ENCODE data around the gene GABARAP. TPM values are rescaled to one million over a fixed set of nuclear protein-coding genes. Genes with fewer than 3 reads are reported as not detected.

Gene GABARAP
- total and polyA plus RNA-seq, 2 experiments from 2014 or later: 517 to 772 TPM

- Histone ChIP-seq H3K27me3 (no peaks in the 10 kb centered on the region), H3K36me3 (peaks cover 15% of the 10 kb centered on the region), H3K4me1 (ENCODE audit: low read depth) (peaks cover 28% of the 10 kb centered on the region), H3K27ac (no peak overlapping the region), H3K4me3 (no peak overlapping the region), H3K9me3 (ENCODE audit: low read depth) (no peaks in the 10 kb centered on the region)
- TF ChIP-seq CTCF (IDR thresholded peaks at IDR 0.05; ENCODE audit: low read depth, low read length): no peak
- peak in 1 of 2 donors; percentile 75 for DNase-seq (ENCODE audit: low read depth in 1 of 2, low spot score in 1 of 2)
These were observed 34.9 kb downstream of the GABARAP start for GRCh38 chr17:7207120-7208001.

DNA sequence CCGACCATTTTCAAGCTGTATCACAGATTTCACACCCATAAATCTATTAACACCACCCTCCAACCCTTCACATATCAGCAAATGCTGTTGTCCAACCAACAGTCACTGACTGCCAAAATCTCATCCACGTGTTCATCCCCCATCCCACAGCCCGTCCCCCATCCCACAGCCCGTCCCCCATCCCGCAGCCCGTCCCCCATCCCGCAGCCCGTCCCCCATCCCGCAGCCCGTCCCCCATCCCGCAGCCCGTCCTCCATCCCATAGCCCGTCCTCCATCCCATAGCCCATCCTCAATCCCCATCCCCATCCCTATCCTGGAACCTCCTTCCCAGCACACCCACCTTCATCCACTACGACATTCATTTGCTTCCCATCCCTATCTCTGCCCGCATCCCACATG is 36.7 kb downstream of the GABARAP start:
- Histone ChIP-seq H3K4me1 (ENCODE audit: low read depth) (peaks cover 18% of the 10 kb centered on the region), H3K36me3 (peaks cover 27% of the 10 kb centered on the region), H3K27me3 (no peaks in the 10 kb centered on the region), H3K27ac (peak overlapping the region; percentile 57), H3K9me3 (ENCODE audit: low read depth) (no peaks in the 10 kb centered on the region), H3K4me3 (peak overlapping the region; percentile 27)
- no peak for DNase-seq (ENCODE audit: low read depth in 1 of 2, low spot score in 1 of 2)
- no peak for TF ChIP-seq CTCF (IDR thresholded peaks at IDR 0.05; ENCODE audit: low read depth, low read length)

DNA sequence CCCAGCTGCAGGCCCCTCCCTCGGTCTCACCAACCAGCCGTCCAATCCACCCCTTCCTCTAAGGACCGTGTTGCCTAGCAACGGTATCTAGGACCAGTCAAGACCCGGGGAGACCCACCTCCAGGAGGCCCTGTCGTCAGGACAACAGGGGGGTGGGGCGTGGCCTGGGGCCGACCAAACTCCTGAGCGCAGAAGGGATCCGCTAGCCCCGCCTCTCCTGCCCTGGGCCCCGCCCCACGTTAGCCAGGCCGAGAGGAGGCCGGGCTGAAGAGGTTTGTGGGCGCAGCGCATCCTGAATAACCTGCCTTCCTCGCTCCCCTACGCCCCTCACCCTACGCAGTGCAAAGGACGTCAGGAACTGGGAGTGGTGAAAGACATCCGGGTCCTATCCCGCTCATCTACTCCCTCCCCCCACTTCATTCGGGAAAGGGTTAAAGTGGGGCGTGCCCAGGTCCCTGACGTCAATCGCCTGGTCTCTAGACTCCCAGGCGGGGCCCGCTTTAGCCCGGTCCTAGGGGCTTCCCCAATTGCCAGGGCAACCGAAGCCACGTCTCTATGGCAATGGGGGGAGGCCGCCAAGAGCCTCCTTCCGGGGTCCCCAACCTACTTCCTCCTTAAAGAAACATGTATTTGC is 37.3 kb downstream of the GABARAP start:
- Histone ChIP-seq H3K9me3 (ENCODE audit: low read depth) (no peaks in the 10 kb centered on the region), H3K27me3 (no peaks in the 10 kb centered on the region), H3K4me1 (ENCODE audit: low read depth) (peaks cover 18% of the 10 kb centered on the region), H3K27ac (peak overlapping the region; percentile 57), H3K36me3 (peaks cover 27% of the 10 kb centered on the region), H3K4me3 (peak overlapping the region; percentile 27)
- DNase-seq (ENCODE audit: low read depth in 1 of 2, low spot score in 1 of 2): peak; percentile 90 to 96
- no peak for TF ChIP-seq CTCF (IDR thresholded peaks at IDR 0.05; ENCODE audit: low read depth, low read length)

- no peak for DNase-seq (ENCODE audit: low read depth in 1 of 2, low spot score in 1 of 2)
- Histone ChIP-seq H3K36me3 (peaks cover 27% of the 10 kb centered on the region), H3K4me1 (ENCODE audit: low read depth) (peaks cover 18% of the 10 kb centered on the region), H3K4me3 (peak overlapping the region; percentile 27), H3K27ac (no peak overlapping the region), H3K9me3 (ENCODE audit: low read depth) (no peaks in the 10 kb centered on the region), H3K27me3 (no peaks in the 10 kb centered on the region)
- TF ChIP-seq CTCF (IDR thresholded peaks at IDR 0.05; ENCODE audit: low read depth, low read length): no peak
These were observed 37.9 kb downstream of the GABARAP start for GRCh38 chr17:7204336-7204735.

- Histone ChIP-seq H3K4me3 (no peak overlapping the region), H3K36me3 (peaks cover 27% of the 10 kb centered on the region), H3K4me1 (ENCODE audit: low read depth) (peaks cover 11% of the 10 kb centered on the region), H3K27ac (no peak overlapping the region), H3K9me3 (ENCODE audit: low read depth) (no peaks in the 10 kb centered on the region), H3K27me3 (no peaks in the 10 kb centered on the region)
- DNase-seq (ENCODE audit: low read depth in 1 of 2, low spot score in 1 of 2): no peak
- no peak for TF ChIP-seq CTCF (IDR thresholded peaks at IDR 0.05; ENCODE audit: low read depth, low read length)
These were observed 38.9 kb downstream of the GABARAP start for GRCh38 chr17:7203391-7203790.
